GM12878 (cell line): ENCODE results near the gene IGSF6. TPM values are rescaled to one million over a fixed set of nuclear protein-coding genes. Genes with fewer than 3 reads are reported as not detected.
A peak's percentile ranks its signal among the peaks of the same experiment; 100 is the strongest.

ENCODE experiments used
- ATF3 ChIP-seq: IDR thresholded peaks from 2 replicates; pipeline ENCODE4 v1.6.1; 2011; ENCODE audit warnings: low read depth, mild to moderate bottlenecking, low read length, moderate library complexity, borderline replicate concordance; ENCODE audit errors: extremely low read depth
- BACH1 ChIP-seq: fragments of 450-650 bp; IDR thresholded peaks from 2 replicates; pipeline ENCODE4 v1.6.1; 2017; ENCODE audit warnings: mild to moderate bottlenecking, borderline replicate concordance
- CBFB ChIP-seq: IDR thresholded peaks from 2 replicates; pipeline ENCODE4 v1.6.1; 2016; ENCODE audit warnings: antibody characterized with exemption, low read depth
- CREB1 ChIP-seq: IDR thresholded peaks from 2 replicates; pipeline ENCODE4 v1.6.1; 2012; ENCODE audit warnings: low read depth, mild to moderate bottlenecking, inconsistent platforms
- DPF2 ChIP-seq: fragments of 450-650 bp; IDR thresholded peaks from 2 replicates; pipeline ENCODE4 v1.6.1; 2017; ENCODE audit warnings: mild to moderate bottlenecking
- ESRRA ChIP-seq: IDR thresholded peaks from 2 replicates; pipeline ENCODE4 v1.6.1; 2012; ENCODE audit warnings: mild to moderate bottlenecking, low read length, improper control_type of control experiment
- GABPA ChIP-seq: IDR thresholded peaks from 2 replicates; pipeline ENCODE4 v1.6.1; 2014; ENCODE audit warnings: antibody characterized with exemption, low read depth, mild to moderate bottlenecking, inconsistent platforms
- HDAC6 ChIP-seq: fragments of 200-600 bp; sonication (generic); IDR thresholded peaks from one replicate; pipeline ENCODE4 v1.8.0; 2017; ENCODE audit warnings: antibody characterized with exemption; ENCODE audit not compliant: unreplicated experiment
- IKZF1 ChIP-seq: fragments of 450-650 bp; conservative IDR thresholded peaks from 2 replicates; pipeline ENCODE4 v1.6.1; 2017; ENCODE audit warnings: antibody characterized with exemption, mild to moderate bottlenecking
- MYC ChIP-seq: IDR thresholded peaks from 2 replicates; pipeline ENCODE4 v1.6.1; 2011; ENCODE audit warnings: mild to moderate bottlenecking, low read length, moderate library complexity, inconsistent platforms; ENCODE audit not compliant: insufficient read depth, insufficient replicate concordance, insufficient read length, severe bottlenecking
- NKRF ChIP-seq: fragments of 450-650 bp; conservative IDR thresholded peaks from 2 replicates; pipeline ENCODE4 v1.6.1; 2017; ENCODE audit warnings: mild to moderate bottlenecking, moderate library complexity
- NRF1 ChIP-seq: conservative IDR thresholded peaks from 2 replicates; pipeline ENCODE4 v1.6.1; 2011; ENCODE audit warnings: mild to moderate bottlenecking, low read depth, low read length, improper control_type of control experiment
- PKNOX1 ChIP-seq: fragments of 450-650 bp; IDR thresholded peaks from 2 replicates; pipeline ENCODE4 v1.6.1; 2016; ENCODE audit warnings: mild to moderate bottlenecking
- RAD51 ChIP-seq: fragments of 450-650 bp; IDR thresholded peaks from 2 replicates; pipeline ENCODE4 v1.6.1; 2016; ENCODE audit warnings: moderate library complexity, mild to moderate bottlenecking, inconsistent platforms
- RELA ChIP-seq: fragments of 450-650 bp; IDR thresholded peaks from 2 replicates; pipeline ENCODE4 v1.8.0; 2014; ENCODE audit warnings: borderline replicate concordance; ENCODE audit not compliant: partially characterized antibody
- RUNX3 ChIP-seq: IDR thresholded peaks from 2 replicates; pipeline ENCODE4 v1.6.1; 2012; ENCODE audit warnings: low read length, inconsistent platforms
- SIN3A ChIP-seq: IDR thresholded peaks from 2 replicates; pipeline ENCODE4 v1.6.1; 2012; ENCODE audit warnings: low read depth, low read length, improper control_type of control experiment
- SIX5 ChIP-seq: IDR thresholded peaks from 2 replicates; pipeline ENCODE4 v1.6.1; 2011; ENCODE audit warnings: mild to moderate bottlenecking, low read depth, low read length, moderate library complexity; ENCODE audit not compliant: severe bottlenecking
- SMAD1 ChIP-seq: fragments of 450-650 bp; IDR thresholded peaks from 2 replicates; pipeline ENCODE4 v1.6.1; 2018; ENCODE audit warnings: mild to moderate bottlenecking, low read depth; ENCODE audit not compliant: partially characterized antibody
- SREBF2 ChIP-seq: IDR thresholded peaks from 2 replicates; pipeline ENCODE4 v1.6.1; 2012; ENCODE audit warnings: mild to moderate bottlenecking, low read length
- SUZ12 ChIP-seq: fragments of 200-600 bp; sonication (generic); IDR thresholded peaks from one replicate; pipeline ENCODE4 v1.6.1; 2018; ENCODE audit warnings: antibody characterized with exemption, mild to moderate bottlenecking; ENCODE audit not compliant: unreplicated experiment
- ZBED1 ChIP-seq: IDR thresholded peaks from 2 replicates; pipeline ENCODE4 v1.6.1; 2016; ENCODE audit warnings: borderline replicate concordance
- polyA plus RNA-seq, 11 experiments: library from polyadenylated mRNA; depleted of rRNA in 4 of 11; unstranded in 6 of 11; stranded (reverse) in 5 of 11; fragments of >200 nt; fragmentation: Nextera tagmentation in 4 of 11; fragmentation: Illumina TruSeq in 1 of 11; extraction: Ambion mirVana in 4 of 11; extraction: Trizol in 1 of 11; gene quantifications; 1 replicate in 1 of 11; 2 replicates in 10 of 11; pipeline versions ENCODE4 v1.2.1 to v1.2.3, GENCODE V29; 2011 to 2016; ENCODE audit warnings: inconsistent platforms in 2 of 11, missing spikeins in 2 of 11, low read depth in 1 of 11
- total RNA-seq, 4 experiments: library from RNA; depleted of rRNA in 3 of 4; stranded (reverse); fragments of >200 nt in 3 of 4; fragmentation: Illumina TruSeq in 1 of 4; extraction: Trizol in 1 of 4; gene quantifications; 2 replicates each; pipeline versions ENCODE4 v1.2.1 to v1.2.3, GENCODE V29; 2013 to 2021
- TF ChIP-seq, protein P1 (sequence below): fragments of 450-650 bp; IDR thresholded peaks from 2 replicates; pipeline ENCODE4 v1.6.1; 2018; ENCODE audit warnings: mild to moderate bottlenecking, low read depth, moderate library complexity; ENCODE audit not compliant: partially characterized antibody
- TF ChIP-seq, protein P2 (sequence below): IDR thresholded peaks from 2 replicates; pipeline ENCODE4 v1.6.1; 2011; ENCODE audit warnings: mild to moderate bottlenecking, low read depth, low read length, moderate library complexity; ENCODE audit not compliant: insufficient replicate concordance

Gene IGSF6
- total and polyA plus RNA-seq, 10 of the 15 experiments (the other 5 are each of a cell fraction or from before 2014, with no cell fraction given): 0.32 to 1.2 (median 0.72) TPM

DNA sequence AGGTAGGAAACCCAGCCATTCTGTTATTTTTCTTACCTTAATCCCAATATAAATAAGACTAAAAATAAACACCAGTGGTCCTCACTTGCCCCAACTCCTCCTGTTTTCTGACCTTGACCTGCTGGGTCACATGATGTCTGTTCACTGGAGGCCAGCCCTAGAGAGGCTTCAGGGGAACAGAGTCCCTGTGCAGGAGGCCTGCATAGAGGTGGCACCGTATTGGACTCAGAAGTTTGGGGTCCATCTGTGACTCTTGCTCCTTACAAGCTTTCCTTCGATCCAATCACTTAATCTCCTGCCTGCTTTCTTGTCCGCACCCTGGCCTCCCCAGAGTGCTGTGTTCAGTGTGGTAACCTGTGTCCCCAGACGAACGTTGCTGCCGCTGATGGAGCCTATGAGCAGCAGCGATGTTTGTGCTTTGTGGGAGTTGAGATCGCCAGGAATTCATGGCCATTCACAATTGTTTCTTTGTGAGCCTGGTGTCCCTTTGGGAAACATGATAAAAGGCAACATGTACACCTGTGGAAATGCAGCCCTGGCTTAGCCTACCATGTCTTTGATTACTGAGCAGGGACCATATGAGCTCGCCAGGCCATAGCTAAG is 4.7 kb downstream of the IGSF6 start (continued):
- TF ChIP-seq NKRF: no peak
- TF ChIP-seq MYC: no peak
- TF ChIP-seq, protein P1, sequence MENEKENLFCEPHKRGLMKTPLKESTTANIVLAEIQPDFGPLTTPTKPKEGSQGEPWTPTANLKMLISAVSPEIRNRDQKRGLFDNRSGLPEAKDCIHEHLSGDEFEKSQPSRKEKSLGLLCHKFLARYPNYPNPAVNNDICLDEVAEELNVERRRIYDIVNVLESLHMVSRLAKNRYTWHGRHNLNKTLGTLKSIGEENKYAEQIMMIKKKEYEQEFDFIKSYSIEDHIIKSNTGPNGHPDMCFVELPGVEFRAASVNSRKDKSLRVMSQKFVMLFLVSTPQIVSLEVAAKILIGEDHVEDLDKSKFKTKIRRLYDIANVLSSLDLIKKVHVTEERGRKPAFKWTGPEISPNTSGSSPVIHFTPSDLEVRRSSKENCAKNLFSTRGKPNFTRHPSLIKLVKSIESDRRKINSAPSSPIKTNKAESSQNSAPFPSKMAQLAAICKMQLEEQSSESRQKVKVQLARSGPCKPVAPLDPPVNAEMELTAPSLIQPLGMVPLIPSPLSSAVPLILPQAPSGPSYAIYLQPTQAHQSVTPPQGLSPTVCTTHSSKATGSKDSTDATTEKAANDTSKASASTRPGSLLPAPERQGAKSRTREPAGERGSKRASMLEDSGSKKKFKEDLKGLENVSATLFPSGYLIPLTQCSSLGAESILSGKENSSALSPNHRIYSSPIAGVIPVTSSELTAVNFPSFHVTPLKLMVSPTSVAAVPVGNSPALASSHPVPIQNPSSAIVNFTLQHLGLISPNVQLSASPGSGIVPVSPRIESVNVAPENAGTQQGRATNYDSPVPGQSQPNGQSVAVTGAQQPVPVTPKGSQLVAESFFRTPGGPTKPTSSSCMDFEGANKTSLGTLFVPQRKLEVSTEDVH: no peak
- TF ChIP-seq ZBED1: no peak
- no peak for TF ChIP-seq ATF3
- TF ChIP-seq BACH1: no peak
- TF ChIP-seq, protein P2, sequence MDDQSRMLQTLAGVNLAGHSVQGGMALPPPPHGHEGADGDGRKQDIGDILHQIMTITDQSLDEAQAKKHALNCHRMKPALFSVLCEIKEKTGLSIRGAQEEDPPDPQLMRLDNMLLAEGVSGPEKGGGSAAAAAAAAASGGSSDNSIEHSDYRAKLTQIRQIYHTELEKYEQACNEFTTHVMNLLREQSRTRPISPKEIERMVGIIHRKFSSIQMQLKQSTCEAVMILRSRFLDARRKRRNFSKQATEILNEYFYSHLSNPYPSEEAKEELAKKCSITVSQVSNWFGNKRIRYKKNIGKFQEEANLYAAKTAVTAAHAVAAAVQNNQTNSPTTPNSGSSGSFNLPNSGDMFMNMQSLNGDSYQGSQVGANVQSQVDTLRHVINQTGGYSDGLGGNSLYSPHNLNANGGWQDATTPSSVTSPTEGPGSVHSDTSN: no peak
- TF ChIP-seq GABPA: no peak
- peak; percentile 30; the same call in 1 of the 2 replicates for TF ChIP-seq RAD51
- no peak for TF ChIP-seq SMAD1
- no peak for TF ChIP-seq SUZ12
- no peak for TF ChIP-seq HDAC6
- no peak for TF ChIP-seq RUNX3
- TF ChIP-seq SIN3A: 0 out of 2 replicates have a peak, but pooled peaks have one; percentile 4
- TF ChIP-seq CBFB: peak; percentile 10; the same call in 1 of the 2 replicates
- no peak for TF ChIP-seq CREB1
- TF ChIP-seq DPF2: no peak
- no peak for TF ChIP-seq SREBF2
- no peak for TF ChIP-seq SIX5
- no peak for TF ChIP-seq RELA
- TF ChIP-seq ESRRA: no peak
- TF ChIP-seq NRF1: no peak
- no peak for TF ChIP-seq PKNOX1
- TF ChIP-seq IKZF1: no peak
